ENCODE data around the gene DCDC2C.

GRCh38 chr2:3659447-3660432 is 43.6 kb upstream of the DCDC2C start:
- no peak for TF ChIP-seq CTCF (IDR thresholded peaks at IDR 0.05; ENCODE audit: low read depth, low read length)
- TF ChIP-seq POLR2A (IDR thresholded peaks at IDR 0.05; ENCODE audit: extremely low read depth, insufficient read length) = no peak
- TF ChIP-seq MYC (IDR thresholded peaks at IDR 0.05; ENCODE audit: low read depth, low read length) = no peak

Data from NB4 (cell line).